GM18505 (cell line): ENCODE data around the gene CLK3.

Experiments
- ATAC-seq: cut with Tn5 transposase; IDR thresholded peaks from one replicate; pipeline ENCODE4 v1.9.1; 2021; ENCODE audit not compliant: unreplicated experiment
- POLR2A ChIP-seq: IDR thresholded peaks from 4 replicates; pipeline ENCODE4 v1.6.1; 2011; ENCODE audit warnings: borderline replicate concordance; ENCODE audit not compliant: insufficient read depth, insufficient read length; ENCODE audit errors: extremely low read depth

Gene CLK3

DNA sequence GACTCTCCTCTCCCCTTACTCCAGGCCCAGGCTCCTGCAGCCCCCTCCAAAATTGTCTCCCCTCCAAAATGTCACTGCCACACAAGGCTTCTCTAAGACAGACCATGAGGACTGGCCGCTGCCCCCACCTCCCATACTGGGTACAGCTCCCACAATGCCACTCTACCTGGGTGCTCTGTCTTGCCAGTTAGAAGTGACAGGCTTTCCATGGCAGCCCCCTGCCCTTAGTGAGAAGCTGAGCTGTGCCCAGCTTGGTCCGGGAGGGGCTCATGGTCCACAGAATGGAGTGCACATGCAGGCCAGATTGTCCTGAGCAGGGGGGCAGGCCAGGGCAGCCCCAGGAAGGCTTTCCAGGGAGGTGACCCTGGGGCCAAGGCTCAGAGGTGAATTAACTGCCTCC, 3.0 kb upstream of the CLK3 start:
- TF ChIP-seq POLR2A: no peak
- ATAC-seq: no peak

DNA sequence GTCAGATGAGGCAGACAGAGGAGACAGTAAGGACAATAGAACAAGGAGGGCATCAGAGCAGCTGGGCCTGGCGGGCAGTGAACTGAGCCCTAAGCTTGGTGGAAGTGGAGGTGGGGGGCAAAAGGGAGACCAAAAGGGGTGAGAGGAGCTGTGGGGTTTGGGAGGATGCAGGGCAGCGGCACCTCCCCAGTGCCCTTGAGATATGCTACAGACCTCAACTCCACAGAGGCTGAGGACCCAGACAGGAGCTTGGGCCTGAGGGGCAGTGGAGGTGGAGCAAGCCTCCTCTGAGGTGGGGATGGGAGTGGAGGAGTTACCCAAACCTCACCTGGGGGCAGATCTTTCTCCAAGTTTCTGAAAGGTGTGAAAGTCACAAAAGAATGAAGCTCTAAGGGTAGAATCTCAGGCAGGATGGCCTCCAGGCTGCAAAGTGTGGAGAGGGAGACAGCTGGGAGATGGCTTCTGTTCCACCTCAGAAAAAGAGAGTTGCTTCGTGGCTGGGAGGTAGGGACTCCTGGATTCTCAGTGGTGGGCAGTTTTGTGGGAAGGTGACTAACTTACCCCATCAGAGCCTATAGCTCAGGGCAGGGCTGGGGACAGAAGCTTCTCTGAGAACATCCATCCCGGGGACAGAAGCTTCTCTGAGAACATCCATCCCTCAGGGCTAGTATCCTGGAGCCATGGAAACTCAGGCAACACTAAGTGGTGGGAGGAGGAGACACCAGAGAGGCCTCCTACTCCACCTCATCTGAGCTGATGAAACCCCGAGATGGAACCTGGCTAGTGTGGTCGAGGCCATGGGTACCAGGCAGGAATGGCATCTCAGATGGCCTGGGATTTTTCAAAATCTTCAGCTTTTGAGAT, 2.3 kb upstream of the CLK3 start:
- ATAC-seq: no peak
- TF ChIP-seq POLR2A: no peak

DNA sequence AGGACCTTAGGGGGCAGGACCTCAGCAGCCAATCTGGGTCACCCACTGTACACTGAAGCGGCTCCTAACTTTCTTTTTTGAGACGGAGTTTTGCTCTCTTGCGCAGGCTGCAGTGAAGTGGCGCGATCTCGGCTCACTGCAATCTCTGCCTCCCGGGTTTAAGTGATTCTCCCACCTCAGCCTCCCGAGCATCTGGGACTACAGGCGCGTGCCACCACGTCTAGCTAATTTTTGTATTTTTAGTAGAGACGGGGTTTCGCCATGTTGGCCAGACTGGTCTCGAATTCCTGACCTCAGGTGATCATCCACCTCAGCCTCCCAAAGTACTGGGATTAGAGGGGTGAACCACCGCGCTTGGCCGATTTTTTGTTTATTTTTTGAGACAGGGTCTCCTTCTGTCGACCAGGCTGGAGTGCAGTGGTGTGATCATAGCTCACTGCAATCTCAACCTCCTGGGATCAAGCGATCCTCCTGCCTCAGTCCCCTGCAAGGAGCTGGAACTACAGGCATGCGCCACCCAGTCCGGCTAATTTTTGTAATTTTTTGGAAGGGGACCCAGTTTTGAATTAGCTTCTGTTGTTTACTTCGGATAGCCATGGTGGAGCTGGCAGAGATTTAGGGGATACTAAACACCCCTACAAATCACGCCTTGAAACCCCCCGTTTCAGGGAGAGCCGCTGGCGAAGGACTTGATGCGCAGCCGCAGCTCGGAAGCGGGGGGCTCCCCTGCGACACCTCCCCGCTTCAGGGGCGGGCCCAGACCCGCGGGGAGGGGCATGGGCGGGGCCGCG, 1.5 kb upstream of the CLK3 start:
- no peak for TF ChIP-seq POLR2A
- no peak for ATAC-seq

GRCh38 chr15:74614744-74615507, 710 bp upstream of the CLK3 start:
- TF ChIP-seq POLR2A: peak; percentile 19
- peak; percentile 50 for ATAC-seq

- ATAC-seq: no peak
- TF ChIP-seq POLR2A: peak; percentile 18
Observed at GRCh38 chr15:74616366-74616939, 817 bp downstream of the CLK3 start.

GRCh38 chr15:74616996-74617395, 1.4 kb downstream of the CLK3 start:
- no peak for ATAC-seq
- TF ChIP-seq POLR2A: no peak

DNA sequence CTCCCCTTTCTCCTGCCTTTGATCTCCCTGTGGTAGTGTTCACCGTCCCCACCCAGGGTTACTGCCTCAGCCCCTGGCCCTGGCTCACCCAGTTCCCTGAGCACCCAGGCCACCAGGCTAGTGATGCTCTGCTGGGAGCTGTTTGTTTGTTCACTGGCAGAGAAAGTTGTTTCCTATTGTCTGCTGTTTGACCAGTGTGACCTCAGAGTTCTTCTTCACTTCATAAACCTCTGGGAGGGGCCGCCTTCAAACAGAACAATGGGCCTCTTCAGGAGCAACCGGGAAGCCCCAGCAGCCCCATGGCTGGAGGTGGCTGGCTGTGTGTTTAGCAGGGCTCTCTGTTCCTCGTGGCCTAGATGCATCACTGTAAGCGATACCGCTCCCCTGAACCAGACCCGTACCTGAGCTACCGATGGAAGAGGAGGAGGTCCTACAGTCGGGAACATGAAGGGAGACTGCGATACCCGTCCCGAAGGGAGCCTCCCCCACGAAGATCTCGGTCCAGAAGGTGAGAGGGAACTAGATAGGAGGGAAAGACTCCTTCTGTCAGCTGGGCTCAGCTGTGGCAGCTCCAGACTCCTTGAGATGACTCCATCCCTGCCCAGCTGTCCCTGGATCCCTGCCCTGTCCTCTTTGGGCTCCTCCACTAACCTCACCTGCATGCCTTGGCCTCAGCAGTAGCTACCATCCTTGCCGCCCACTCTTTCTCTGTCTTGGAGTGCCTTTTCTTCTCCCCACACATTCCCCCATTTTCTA, 3.4 kb downstream of the CLK3 start:
- no peak for ATAC-seq
- TF ChIP-seq POLR2A: no peak

GRCh38 chr15:74619916-74620635, 4.4 kb downstream of the CLK3 start:
- no peak for ATAC-seq
- peak; percentile 30 for TF ChIP-seq POLR2A

DNA sequence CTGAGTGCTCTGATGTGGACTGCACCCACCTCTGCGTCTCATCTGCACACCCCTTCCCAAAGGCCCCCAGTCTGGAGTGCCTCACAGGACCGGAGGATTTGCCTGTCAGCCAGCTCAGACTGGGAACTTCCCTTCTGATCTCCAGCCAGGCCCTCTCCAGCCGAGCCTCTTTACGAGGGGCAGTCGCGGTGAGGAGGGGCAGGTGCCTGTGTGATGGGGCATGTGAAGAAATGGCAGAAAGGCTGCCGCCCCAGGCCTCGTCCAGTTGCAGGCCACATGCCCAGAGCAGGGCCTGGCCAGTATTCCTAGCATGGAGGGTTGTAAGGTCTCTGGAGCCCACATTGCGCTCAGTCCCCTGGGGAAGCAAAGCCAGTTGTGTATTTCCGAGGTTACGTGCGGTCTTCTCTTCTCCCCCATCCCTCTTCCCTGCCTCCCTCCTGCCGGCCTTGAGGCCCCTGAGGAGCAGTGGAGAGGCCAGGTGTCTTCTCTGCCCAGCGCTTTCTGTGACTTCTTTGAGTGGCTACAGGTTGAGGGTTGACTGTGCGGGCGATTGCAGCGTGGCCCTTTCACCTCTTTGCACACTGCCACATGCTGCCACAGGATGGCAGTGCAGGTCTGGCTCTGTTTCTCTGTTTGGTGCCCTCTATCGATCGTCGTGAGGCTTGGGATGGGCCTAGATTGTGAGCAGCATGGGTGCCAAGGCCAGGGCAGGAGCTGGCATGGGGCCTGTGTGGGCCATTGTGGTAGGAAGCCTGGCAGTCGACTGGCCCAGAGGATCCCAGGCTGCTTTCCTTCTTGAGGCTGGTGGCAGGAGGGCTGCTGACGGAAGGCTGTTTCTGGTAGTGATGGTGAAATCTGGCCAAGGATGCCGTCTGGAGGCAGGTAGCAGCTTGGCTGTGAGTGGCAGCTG, 5.3 kb downstream of the CLK3 start:
- peak; percentile 43 for ATAC-seq
- no peak for TF ChIP-seq POLR2A

DNA sequence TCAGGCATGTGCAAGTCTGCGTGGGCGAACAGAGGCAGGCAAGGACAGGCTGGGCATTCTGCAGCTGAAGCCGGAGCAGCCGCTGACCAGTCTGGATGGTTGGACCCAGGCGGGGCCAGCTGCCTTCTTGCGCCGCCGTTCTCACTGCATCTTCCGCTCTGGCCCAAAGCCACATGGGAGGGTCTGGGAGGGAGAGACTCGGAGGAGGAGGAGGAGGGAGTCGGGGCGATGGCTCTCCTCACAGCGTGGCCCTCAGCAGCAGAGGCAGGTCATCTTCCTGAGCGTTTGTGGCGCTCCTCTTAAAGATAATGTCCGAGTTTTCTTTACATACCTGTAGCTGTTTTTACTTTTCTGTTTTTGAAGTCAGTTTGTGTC, 5.9 kb downstream of the CLK3 start:
- no peak for ATAC-seq
- TF ChIP-seq POLR2A: no peak

DNA sequence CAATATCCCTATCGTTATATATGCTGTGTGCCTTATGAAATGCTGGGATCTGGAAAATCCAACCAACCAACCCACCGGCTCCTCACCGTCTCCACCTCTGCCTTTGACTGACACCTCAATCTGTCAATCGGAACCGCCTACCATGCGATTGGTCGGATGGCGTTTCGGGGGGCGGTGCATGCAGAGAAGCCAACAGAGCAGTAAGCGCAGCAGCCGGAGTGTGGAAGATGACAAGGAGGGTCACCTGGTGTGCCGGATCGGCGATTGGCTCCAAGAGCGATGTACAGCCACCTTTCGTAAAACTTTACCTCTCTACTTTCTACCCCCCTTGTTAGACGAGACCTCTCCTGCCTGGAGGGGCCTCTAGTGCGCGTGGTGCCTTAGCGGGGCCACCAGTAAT, 6.3 kb downstream of the CLK3 start:
- no peak for ATAC-seq
- TF ChIP-seq POLR2A: no peak
